Measurements from ENCODE around the gene NLRP1. TPM values are rescaled to one million over a fixed set of nuclear protein-coding genes. Genes with fewer than 3 reads are reported as not detected.
A peak's percentile ranks its signal among the peaks of the same experiment; 100 is the strongest.

Gene NLRP1
- total and polyA plus RNA-seq, 2 of the 13 experiments (the other 11 are each of a cell fraction or from before 2014, with no cell fraction given) = 3.4 to 3.7 TPM

- 0 out of 4 replicates have a peak, but pooled peaks of 1 of the 2 experiments have one; percentile 24 for TF ChIP-seq ATF4 (CRISPR knock-in tag; IDR thresholded peaks at IDR 0.05)
- peak; percentile 70; the same call in 1 of the 2 replicates for TF ChIP-seq MXD3 (CRISPR knock-in tag; IDR thresholded peaks at IDR 0.05)
- no peak for TF ChIP-seq RFX1 (IDR thresholded peaks at IDR 0.05)
- no peak for TF ChIP-seq KDM6A (CRISPR knock-in tag; IDR thresholded peaks at IDR 0.05; ENCODE audit: low read depth)
- TF ChIP-seq ZMYM3 (CRISPR knock-in tag; IDR thresholded peaks at IDR 0.05) = no peak
- peak; percentile 20; the same call in 1 of the 2 replicates for TF ChIP-seq ZBTB25 (CRISPR knock-in tag; IDR thresholded peaks at IDR 0.05)
- peak; percentile 33 for TF ChIP-seq KDM5B (CRISPR knock-in tag; IDR thresholded peaks at IDR 0.05; ENCODE audit: borderline replicate concordance)
- TF ChIP-seq BORCS8-MEF2B (CRISPR knock-in tag; IDR thresholded peaks at IDR 0.05) = peak; percentile 97
- TF ChIP-seq SNAPC5 (CRISPR knock-in tag; IDR thresholded peaks at IDR 0.05; ENCODE audit: borderline replicate concordance) = 0 out of 2 replicates have a peak, but pooled peaks have one; percentile 76
- TF ChIP-seq NCOA2 (CRISPR knock-in tag; IDR thresholded peaks at IDR 0.05) = peak; percentile 50
- TF ChIP-seq ARNTL (CRISPR knock-in tag; IDR thresholded peaks at IDR 0.05) = peak; percentile 54; the same call in 1 of the 2 replicates
- TF ChIP-seq ZNF18 (CRISPR knock-in tag; IDR thresholded peaks at IDR 0.05; ENCODE audit: insufficient replicate concordance) = peak; percentile 49
- TF ChIP-seq KAT7 (CRISPR knock-in tag; IDR thresholded peaks at IDR 0.05; ENCODE audit: borderline replicate concordance) = 0 out of 2 replicates have a peak, but pooled peaks have one; percentile 45
- TF ChIP-seq TEAD2 (CRISPR knock-in tag; IDR thresholded peaks at IDR 0.05) = peak; percentile 86; the same call in 1 of the 2 replicates
- TF ChIP-seq LRRFIP1 (CRISPR knock-in tag; conservative IDR thresholded peaks at IDR 0.05) = no peak
- TF ChIP-seq ZBTB42 (CRISPR knock-in tag; IDR thresholded peaks at IDR 0.05) = no peak
- TF ChIP-seq ZNF781 (CRISPR knock-in tag; IDR thresholded peaks at IDR 0.05; ENCODE audit: borderline replicate concordance, not compliant biosample characterization) = peak; percentile 63
- no peak; the same call in 1 of the 2 replicates for TF ChIP-seq ZNF329 (CRISPR knock-in tag; IDR thresholded peaks at IDR 0.05; ENCODE audit: low read depth)
- TF ChIP-seq ZSCAN9 (CRISPR knock-in tag; IDR thresholded peaks at IDR 0.05; ENCODE audit: borderline replicate concordance) = peak; percentile 61; the same call in 1 of the 2 replicates
- TF ChIP-seq RBAK (CRISPR knock-in tag; IDR thresholded peaks at IDR 0.05) = no peak
- peak; percentile 46; the same call in 1 of the 2 replicates for TF ChIP-seq ZNF160 (CRISPR knock-in tag; IDR thresholded peaks at IDR 0.05)
- TF ChIP-seq ZNF317 (CRISPR knock-in tag; IDR thresholded peaks at IDR 0.05) = peak; percentile 74; the same call in 1 of the 2 replicates
Observed at GRCh38 chr17:5486206-5487124, 97.8 kb downstream of the NLRP1 start, which contains the start of gene MIS12 (continued).

All from HepG2 (cell line).